AG10803 (cell line): Measurements from ENCODE around the gene SMCR8.
"Not testable (repeated sequence)": the region's sequence is repeated elsewhere in the genome, so short reads cannot be mapped to it uniquely, and the experiment has no call there.

Source experiments
- DNase-seq: peaks from one replicate; pipeline ENCODE4 v3.0.0; 2010; ENCODE audit warnings: low read depth
- H3K4me3 ChIP-seq: 2 replicates; pipeline ENCODE4 v1.5.1; 2011; ENCODE audit warnings: mild to moderate bottlenecking, low read length, control low read depth
- CTCF ChIP-seq: conservative IDR thresholded peaks from 2 replicates; pipeline ENCODE4 v1.5.1; 2011; ENCODE audit warnings: mild to moderate bottlenecking, low read length, control low read depth, inconsistent platforms

Gene SMCR8

GRCh38 chr17:18368946-18369345, 53.9 kb downstream of the SMCR8 start:
- no peak overlapping the region for H3K4me3 ChIP-seq
- no peak for TF ChIP-seq CTCF
- DNase-seq = no peak

GRCh38 chr17:18370761-18371160, 55.7 kb downstream of the SMCR8 start:
- TF ChIP-seq CTCF = no peak

GRCh38 chr17:18371455-18371854, 56.4 kb downstream of the SMCR8 start:
- no peak overlapping the region for H3K4me3 ChIP-seq
- DNase-seq = no peak
- no peak for TF ChIP-seq CTCF

More at GRCh38 chr17:18370761-18371160, 55.7 kb downstream of the SMCR8 start:
- no peak overlapping the region for H3K4me3 ChIP-seq
- no peak for DNase-seq

- not testable (repeated sequence) for DNase-seq, H3K4me3 ChIP-seq
Measured at GRCh38 chr17:18373181-18373580, 58.1 kb downstream of the SMCR8 start.

- no peak for DNase-seq
- no peak overlapping the region for H3K4me3 ChIP-seq
- no peak for TF ChIP-seq CTCF
Measured at GRCh38 chr17:18374216-18374615, 59.1 kb downstream of the SMCR8 start.
